ENCODE measurements around the gene PC. TPM values are rescaled to one million over a fixed set of nuclear protein-coding genes. Genes with fewer than 3 reads are reported as not detected.

Gene PC
- total and polyA plus RNA-seq, 2 experiments from 2014 or later: 47.4 to 78.1 TPM

GRCh38 chr11:66870616-66871520 is 87.3 kb downstream of the PC start:
- 95% methylated on average over 36 of the region's 39 CpGs for WGBS (ENCODE audit: low lambda C conversion rate, missing lambda C conversion rate)
- H3K27ac ChIP-seq: no peak overlapping the region
- no peak for TF ChIP-seq EZH2phosphoT487 (IDR thresholded peaks at IDR 0.05; ENCODE audit: low read depth, severe bottlenecking, unreplicated experiment)
- TF ChIP-seq EZH2 (IDR thresholded peaks at IDR 0.05; ENCODE audit: borderline replicate concordance): no peak
- TF ChIP-seq, protein P1, sequence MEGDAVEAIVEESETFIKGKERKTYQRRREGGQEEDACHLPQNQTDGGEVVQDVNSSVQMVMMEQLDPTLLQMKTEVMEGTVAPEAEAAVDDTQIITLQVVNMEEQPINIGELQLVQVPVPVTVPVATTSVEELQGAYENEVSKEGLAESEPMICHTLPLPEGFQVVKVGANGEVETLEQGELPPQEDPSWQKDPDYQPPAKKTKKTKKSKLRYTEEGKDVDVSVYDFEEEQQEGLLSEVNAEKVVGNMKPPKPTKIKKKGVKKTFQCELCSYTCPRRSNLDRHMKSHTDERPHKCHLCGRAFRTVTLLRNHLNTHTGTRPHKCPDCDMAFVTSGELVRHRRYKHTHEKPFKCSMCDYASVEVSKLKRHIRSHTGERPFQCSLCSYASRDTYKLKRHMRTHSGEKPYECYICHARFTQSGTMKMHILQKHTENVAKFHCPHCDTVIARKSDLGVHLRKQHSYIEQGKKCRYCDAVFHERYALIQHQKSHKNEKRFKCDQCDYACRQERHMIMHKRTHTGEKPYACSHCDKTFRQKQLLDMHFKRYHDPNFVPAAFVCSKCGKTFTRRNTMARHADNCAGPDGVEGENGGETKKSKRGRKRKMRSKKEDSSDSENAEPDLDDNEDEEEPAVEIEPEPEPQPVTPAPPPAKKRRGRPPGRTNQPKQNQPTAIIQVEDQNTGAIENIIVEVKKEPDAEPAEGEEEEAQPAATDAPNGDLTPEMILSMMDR (IDR thresholded peaks at IDR 0.05; ENCODE audit: poor library complexity): no peak
- no peaks in the 10 kb centered on the region for H3K9me3 ChIP-seq (ENCODE audit: low read depth)
- H3K27me3 ChIP-seq: no peaks in the 10 kb centered on the region
- no peak for DNase-seq (ENCODE audit: low spot score)
- no peaks in the 10 kb centered on the region for H4K20me1 ChIP-seq (ENCODE audit: insufficient read depth, poor library complexity, severe bottlenecking)
- H3K4me2 ChIP-seq: no peak overlapping the region
- H3K36me3 ChIP-seq (replicated peaks; ENCODE audit: insufficient read depth, low read depth): no peaks in the 10 kb centered on the region
- H3K9me2 ChIP-seq (replicated peaks; ENCODE audit: insufficient read depth): no peaks in the 10 kb centered on the region
- no peaks in the 10 kb centered on the region for H3K79me2 ChIP-seq
- no peaks in the 10 kb centered on the region for H3K4me1 ChIP-seq (ENCODE audit: insufficient read depth)
- H2AFZ ChIP-seq: no peak overlapping the region
- H3K4me3 ChIP-seq: no peak overlapping the region

- 98% methylated on average over 16 of the region's 16 CpGs for WGBS (ENCODE audit: low lambda C conversion rate, missing lambda C conversion rate)
- Histone ChIP-seq H3K4me2 (no peak overlapping the region), H3K27me3 (no peaks in the 10 kb centered on the region), H3K4me1 (ENCODE audit: insufficient read depth) (no peaks in the 10 kb centered on the region), H2AFZ (no peak overlapping the region), H3K36me3 (replicated peaks; ENCODE audit: insufficient read depth, low read depth) (no peaks in the 10 kb centered on the region), H3K9me3 (ENCODE audit: low read depth) (no peaks in the 10 kb centered on the region), H3K9me2 (replicated peaks; ENCODE audit: insufficient read depth) (no peaks in the 10 kb centered on the region), H3K27ac (no peak overlapping the region), H3K4me3 (no peak overlapping the region), H4K20me1 (ENCODE audit: insufficient read depth, poor library complexity, severe bottlenecking) (no peaks in the 10 kb centered on the region), H3K79me2 (no peaks in the 10 kb centered on the region)
- no peak for DNase-seq (ENCODE audit: low spot score)
- TF ChIP-seq EZH2 (IDR thresholded peaks at IDR 0.05; ENCODE audit: borderline replicate concordance): no peak
- no peak for TF ChIP-seq EZH2phosphoT487 (IDR thresholded peaks at IDR 0.05; ENCODE audit: low read depth, severe bottlenecking, unreplicated experiment)
- TF ChIP-seq, protein P1 (IDR thresholded peaks at IDR 0.05; ENCODE audit: poor library complexity): no peak
Measured at GRCh38 chr11:66870131-66870530, 88.1 kb downstream of the PC start.

DNA sequence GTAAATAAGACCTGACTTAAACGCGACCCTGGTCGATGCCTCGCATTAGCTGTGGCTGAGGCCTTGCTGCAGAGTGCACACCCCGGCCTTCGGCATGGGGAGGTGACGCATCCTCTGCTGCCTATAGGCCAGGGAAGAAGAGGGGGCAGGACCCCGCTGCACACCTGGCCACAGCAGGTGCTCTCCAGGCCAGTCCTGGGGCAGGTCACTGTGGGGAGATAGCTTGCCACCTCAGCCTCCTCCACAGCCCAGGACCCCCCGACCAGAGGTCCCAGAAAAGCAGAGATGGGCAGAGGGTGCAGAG is 88.7 kb downstream of the PC start:
- Histone ChIP-seq H3K9me2 (replicated peaks; ENCODE audit: insufficient read depth) (no peaks in the 10 kb centered on the region), H3K4me3 (no peak overlapping the region), H3K27me3 (no peaks in the 10 kb centered on the region), H3K9me3 (ENCODE audit: low read depth) (no peaks in the 10 kb centered on the region), H2AFZ (no peak overlapping the region), H3K4me2 (no peak overlapping the region), H3K36me3 (replicated peaks; ENCODE audit: insufficient read depth, low read depth) (no peaks in the 10 kb centered on the region), H3K4me1 (ENCODE audit: insufficient read depth) (no peaks in the 10 kb centered on the region), H4K20me1 (ENCODE audit: insufficient read depth, poor library complexity, severe bottlenecking) (no peaks in the 10 kb centered on the region), H3K79me2 (no peaks in the 10 kb centered on the region), H3K27ac (no peak overlapping the region)
- TF ChIP-seq, protein P1 (IDR thresholded peaks at IDR 0.05; ENCODE audit: poor library complexity): no peak
- TF ChIP-seq EZH2 (IDR thresholded peaks at IDR 0.05; ENCODE audit: borderline replicate concordance) (no peak), EZH2phosphoT487 (IDR thresholded peaks at IDR 0.05; ENCODE audit: low read depth, severe bottlenecking, unreplicated experiment) (no peak)
- no peak for DNase-seq (ENCODE audit: low spot score)
- WGBS (ENCODE audit: low lambda C conversion rate, missing lambda C conversion rate): 94% methylated on average over 9 of the region's 9 CpGs

Data from hepatocyte (in vitro differentiated cells).